Dermis microvascular lymphatic vessel endothelial cell (primary cell): ENCODE measurements around the gene TSACC. TPM values are rescaled to one million over a fixed set of nuclear protein-coding genes. Genes with fewer than 3 reads are reported as not detected.
"Not testable (repeated sequence)": the region's sequence is repeated elsewhere in the genome, so short reads cannot be mapped to it uniquely, and the experiment has no call there.

Source experiments
- DNase-seq, 2 donors: peaks; one replicate each; pipeline versions ENCODE4 v3.0.0 to v3.0.0-alpha.2; 2010; ENCODE audit warnings: low read depth in 2 of 2
- total RNA-seq: library from RNA; depleted of rRNA; stranded (reverse); fragments of >200 nt; gene quantifications from 2 replicates; pipeline ENCODE4 v1.2.1, GENCODE V29; 2014

Gene TSACC
- not detected in 2 replicates for total RNA-seq

- DNase-seq: peak; percentile 100
These were observed at the start of gene TSACC, which contains the start of gene CCT3 for GRCh38 chr1:156338180-156338976. TSACC (plus strand) TSS chr1:156338526; CDS start chr1:156339758, 1,232 bp downstream. CCT3 (minus strand) TSS chr1:156338292; CDS start chr1:156338184, 108 bp downstream.

- no peak for DNase-seq
These were observed 48.5 kb upstream of the TSACC start for GRCh38 chr1:156289857-156290256.

GRCh38 chr1:156291226-156292061 is 46.9 kb upstream of the TSACC start:
- DNase-seq: peak; percentile 36 to 78

- DNase-seq: no peak
These were observed 45.3 kb upstream of the TSACC start for GRCh38 chr1:156293098-156293434.

- DNase-seq: no peak
These were observed 44.4 kb upstream of the TSACC start for GRCh38 chr1:156293895-156294294.

- DNase-seq: peak; percentile 62 to 75
These were observed 42.9 kb upstream of the TSACC start, which contains the start of gene GLMP for GRCh38 chr1:156295391-156295947. GLMP (minus strand) TSS chr1:156295679; CDS start chr1:156295645, 34 bp downstream.

GRCh38 chr1:156298852-156299357 is 39.4 kb upstream of the TSACC start, which contains the start of gene VHLL:
VHLL (minus strand) TSS chr1:156299307; CDS start chr1:156299189, 118 bp downstream.
- DNase-seq: no peak

- DNase-seq: no peak
These were observed 35.1 kb upstream of the TSACC start for GRCh38 chr1:156303241-156303640.

GRCh38 chr1:156305215-156305614 is 33.1 kb upstream of the TSACC start:
- DNase-seq: no peak

GRCh38 chr1:156308078-156308477 is 30.2 kb upstream of the TSACC start:
- DNase-seq: peak in 1 of 2 donors; percentile 26

GRCh38 chr1:156310962-156311361 is 27.4 kb upstream of the TSACC start:
- DNase-seq: no peak

- no peak for DNase-seq
These were observed 21.4 kb upstream of the TSACC start for GRCh38 chr1:156316909-156317308.

- peak in 1 of 2 donors; percentile 37 for DNase-seq
These were observed 18.7 kb upstream of the TSACC start for GRCh38 chr1:156319664-156320063.

GRCh38 chr1:156320560-156320959 is 17.8 kb upstream of the TSACC start:
- DNase-seq: peak in 1 of 2 donors; percentile 23

GRCh38 chr1:156323179-156323578 is 15.1 kb upstream of the TSACC start:
- DNase-seq: not testable (repeated sequence)

- peak in 1 of 2 donors; percentile 35 for DNase-seq
These were observed 2.1 kb upstream of the TSACC start for GRCh38 chr1:156336242-156336641.

GRCh38 chr1:156337052-156337887 is 1.1 kb upstream of the TSACC start:
- peak in 1 of 2 donors; percentile 25 for DNase-seq

GRCh38 chr1:156337888-156338179 is 492 bp upstream of the TSACC start:
- no peak for DNase-seq

- DNase-seq: no peak
These were observed 4.0 kb downstream of the TSACC start for GRCh38 chr1:156342166-156342955.

GRCh38 chr1:156344409-156344808 is 6.1 kb downstream of the TSACC start:
- DNase-seq: no peak
